GM12878 (cell line): ENCODE results near the gene CCDC136.

Experiments
- EGR1 ChIP-seq, 2 experiments: IDR thresholded peaks; 1 replicate in 1 of 2; 2 replicates in 1 of 2; pipeline ENCODE4 v1.6.1; 2011 to 2012; ENCODE audit warnings: low read depth in 2 of 2, low read length in 2 of 2, borderline replicate concordance in 1 of 2, mild to moderate bottlenecking in 1 of 2, moderate library complexity in 1 of 2
- JUND ChIP-seq: IDR thresholded peaks from 2 replicates; pipeline ENCODE4 v1.6.1; 2012; ENCODE audit warnings: low read depth, mild to moderate bottlenecking, low read length, improper control_type of control experiment, moderate library complexity
- KLF5 ChIP-seq: fragments of 450-650 bp; IDR thresholded peaks from 2 replicates; pipeline ENCODE4 v1.6.1; 2014; ENCODE audit warnings: mild to moderate bottlenecking; ENCODE audit not compliant: partially characterized antibody
- POLR2A ChIP-seq: IDR thresholded peaks from 2 replicates; pipeline ENCODE4 v1.6.1; 2011; ENCODE audit warnings: low read depth, mild to moderate bottlenecking, low read length
- POLR2AphosphoS5 ChIP-seq: IDR thresholded peaks from 2 replicates; pipeline ENCODE4 v1.6.1; 2011; ENCODE audit warnings: mild to moderate bottlenecking, low read length, inconsistent platforms
- ZNF217 ChIP-seq: fragments of 450-650 bp; IDR thresholded peaks from 2 replicates; pipeline ENCODE4 v1.6.1; 2017; ENCODE audit warnings: antibody characterized with exemption, mild to moderate bottlenecking
- ZNF274 ChIP-seq: IDR thresholded peaks from one replicate; pipeline ENCODE4 v1.8.0; 2011; ENCODE audit not compliant: insufficient read length, insufficient read depth
- TF ChIP-seq, protein P1 (sequence below), 3 experiments: IDR thresholded peaks in 2 of 3; conservative IDR thresholded peaks in 1 of 3; 2 replicates each; pipeline ENCODE4 v1.5.1; 2011; ENCODE audit warnings: low read depth in 3 of 3, low read length in 3 of 3, mild to moderate bottlenecking in 3 of 3, control low read depth in 2 of 3, moderate library complexity in 2 of 3, inconsistent platforms in 1 of 3, mixed read lengths in 1 of 3; ENCODE audit not compliant: control insufficient read depth in 2 of 3, insufficient read depth in 1 of 3; ENCODE audit errors: extremely low read depth in 1 of 3

- TF ChIP-seq KLF5 (no peak), ZNF274 (no peak), ZNF217 (no peak), POLR2AphosphoS5 (no peak), JUND (no peak), POLR2A (no peak), EGR1 (IDR thresholded peaks at IDR 0.05; ENCODE audit: borderline replicate concordance in 1 of 2, low read depth in 2 of 2, low read length in 2 of 2) (no peak)
- TF ChIP-seq, protein P1, sequence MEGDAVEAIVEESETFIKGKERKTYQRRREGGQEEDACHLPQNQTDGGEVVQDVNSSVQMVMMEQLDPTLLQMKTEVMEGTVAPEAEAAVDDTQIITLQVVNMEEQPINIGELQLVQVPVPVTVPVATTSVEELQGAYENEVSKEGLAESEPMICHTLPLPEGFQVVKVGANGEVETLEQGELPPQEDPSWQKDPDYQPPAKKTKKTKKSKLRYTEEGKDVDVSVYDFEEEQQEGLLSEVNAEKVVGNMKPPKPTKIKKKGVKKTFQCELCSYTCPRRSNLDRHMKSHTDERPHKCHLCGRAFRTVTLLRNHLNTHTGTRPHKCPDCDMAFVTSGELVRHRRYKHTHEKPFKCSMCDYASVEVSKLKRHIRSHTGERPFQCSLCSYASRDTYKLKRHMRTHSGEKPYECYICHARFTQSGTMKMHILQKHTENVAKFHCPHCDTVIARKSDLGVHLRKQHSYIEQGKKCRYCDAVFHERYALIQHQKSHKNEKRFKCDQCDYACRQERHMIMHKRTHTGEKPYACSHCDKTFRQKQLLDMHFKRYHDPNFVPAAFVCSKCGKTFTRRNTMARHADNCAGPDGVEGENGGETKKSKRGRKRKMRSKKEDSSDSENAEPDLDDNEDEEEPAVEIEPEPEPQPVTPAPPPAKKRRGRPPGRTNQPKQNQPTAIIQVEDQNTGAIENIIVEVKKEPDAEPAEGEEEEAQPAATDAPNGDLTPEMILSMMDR (IDR thresholded peaks at IDR 0.05 in 2 of 3, conservative IDR thresholded peaks at IDR 0.05 in 1 of 3; ENCODE audit: control insufficient read depth in 2 of 3, extremely low read depth in 1 of 3, insufficient read depth in 1 of 3, low read depth in 3 of 3, low read length in 3 of 3) = no peak
Measured at GRCh38 chr7:128861957-128862570, 70.3 kb downstream of the CCDC136 start.
